ENCODE data around the gene SCN2B. TPM values are rescaled to one million over a fixed set of nuclear protein-coding genes. Genes with fewer than 3 reads are reported as not detected.

Gene SCN2B
- total and polyA plus RNA-seq, 7 donors, result 0.09 to 6.6 (median 0.51) TPM

- Histone ChIP-seq H3K36me3 (ENCODE audit: insufficient read depth in 1 of 2, low read depth in 1 of 2) (no peaks in the 10 kb centered on the region), H3K27me3 (ENCODE audit: insufficient read depth in 3 of 3, low read length in 2 of 3) (no peaks in the 10 kb centered on the region), H3K4me3 (no peak overlapping the region), H3K27ac (no peak overlapping the region), H3K4me1 (peaks cover 7% of the 10 kb centered on the region), H3K9me3 (no peaks in the 10 kb centered on the region)
- no peak for ATAC-seq
- no peak for DNase-seq
- intact Hi-C loops (cut with DNase I), result no loop called here
- no peak for TF ChIP-seq CTCF (IDR thresholded peaks at IDR 0.05)
- WGBS, 3 donors, result 78 to 84% (median 81%) methylated on average over 9 of the region's 9 CpGs
These were observed 6.2 kb downstream of the SCN2B start for GRCh38 chr11:118170231-118170630.

GRCh38 chr11:118169300-118170140 is 6.9 kb downstream of the SCN2B start:
- no peak for TF ChIP-seq CTCF (IDR thresholded peaks at IDR 0.05)
- Histone ChIP-seq H3K27me3 (ENCODE audit: insufficient read depth in 3 of 3, low read length in 2 of 3) (no peaks in the 10 kb centered on the region), H3K4me3 (no peak overlapping the region), H3K4me1 (no peaks in the 10 kb centered on the region), H3K27ac (no peak overlapping the region), H3K9me3 (no peaks in the 10 kb centered on the region), H3K36me3 (ENCODE audit: insufficient read depth in 1 of 2, low read depth in 1 of 2) (no peaks in the 10 kb centered on the region)
- no peak for DNase-seq
- intact Hi-C loops (cut with DNase I), result no loop called here
- ATAC-seq, result no peak
- 72 to 78% (median 74%) methylated on average over 7 of the region's 7 CpGs for WGBS, 3 donors

- H3K9me3 ChIP-seq, result no peaks in the 10 kb centered on the region
- H3K27me3 ChIP-seq (ENCODE audit: insufficient read depth in 3 of 3, low read length in 2 of 3), result no peaks in the 10 kb centered on the region
- intact Hi-C loops (cut with DNase I), result no loop called here
- ATAC-seq (no peak), DNase-seq (no peak)
- 72 to 84% (median 82%) methylated on average over 3 of the region's 3 CpGs for WGBS, 3 donors
- no peak overlapping the region for H3K27ac ChIP-seq
- no peaks in the 10 kb centered on the region for H3K36me3 ChIP-seq (ENCODE audit: insufficient read depth in 1 of 2, low read depth in 1 of 2)
- TF ChIP-seq CTCF (IDR thresholded peaks at IDR 0.05), result no peak
- no peaks in the 10 kb centered on the region for H3K4me1 ChIP-seq
- no peak overlapping the region for H3K4me3 ChIP-seq
These were observed 7.7 kb downstream of the SCN2B start for GRCh38 chr11:118168751-118169150.

GRCh38 chr11:118168316-118168715 is 8.1 kb downstream of the SCN2B start:
- ATAC-seq (no peak), DNase-seq (no peak)
- no peak overlapping the region for H3K4me3 ChIP-seq
- no peak overlapping the region for H3K27ac ChIP-seq
- no peak for TF ChIP-seq CTCF (IDR thresholded peaks at IDR 0.05)
- WGBS, 3 donors, result 82 to 94% (median 91%) methylated on average over 8 of the region's 8 CpGs
- no peaks in the 10 kb centered on the region for H3K9me3 ChIP-seq
- no peaks in the 10 kb centered on the region for H3K4me1 ChIP-seq
- no peaks in the 10 kb centered on the region for H3K36me3 ChIP-seq (ENCODE audit: insufficient read depth in 1 of 2, low read depth in 1 of 2)
- intact Hi-C loops (cut with DNase I), result no loop called here
- no peaks in the 10 kb centered on the region for H3K27me3 ChIP-seq (ENCODE audit: insufficient read depth in 3 of 3, low read length in 2 of 3)

- intact Hi-C loops (cut with DNase I), result no loop called here
- no peaks in the 10 kb centered on the region for H3K27me3 ChIP-seq (ENCODE audit: insufficient read depth in 3 of 3, low read length in 2 of 3)
- no peaks in the 10 kb centered on the region for H3K4me1 ChIP-seq
- no peak for ATAC-seq
- WGBS, 3 donors, result 86 to 88% (median 87%) methylated on average over 12 of the region's 12 CpGs
- no peaks in the 10 kb centered on the region for H3K36me3 ChIP-seq (ENCODE audit: insufficient read depth in 1 of 2, low read depth in 1 of 2)
- TF ChIP-seq CTCF (IDR thresholded peaks at IDR 0.05), result no peak
- H3K4me3 ChIP-seq, result no peak overlapping the region
- no peak overlapping the region for H3K27ac ChIP-seq
- no peaks in the 10 kb centered on the region for H3K9me3 ChIP-seq
- DNase-seq, result no peak
These were observed 8.5 kb downstream of the SCN2B start for GRCh38 chr11:118167906-118168305.
